GM12878 (cell line): ENCODE measurements around the gene ZNF616. TPM values are rescaled to one million over a fixed set of nuclear protein-coding genes. Genes with fewer than 3 reads are reported as not detected.

Experiments used
- ATAC-seq: fragments of 200-7000 bp; cut with Tn5 transposase; 3 replicates; pipeline ENCODE4 v1.9.1; 2020; ENCODE audit warnings: mild to moderate bottlenecking, moderate library complexity
- BruUV-seq: library from RNA; stranded (reverse); fragments of 400-500 nt; replicated peaks from 2 replicates; lab custom pipeline; 2021; lab: Mats Ljungman, UMichigan
- CTCF ChIA-PET: fragments of 300-600 bp; sonication (Branson Sonifier 250); formaldehyde crosslinking; extraction: SDS; loops from one replicate; lab custom pipeline; 2021; ENCODE audit warnings: inconsistent platforms; lab: Yijun Ruan, JAX
- POLR2A ChIA-PET: fragments of 350-600 bp; formaldehyde crosslinking; extraction: SDS; loops from one replicate; lab custom pipeline; 2021; ENCODE audit warnings: inconsistent platforms; lab: Charles Lee
- RAD21 ChIA-PET: fragments of 300-600 bp; sonication (Branson Sonifier 250); formaldehyde crosslinking; loops from one replicate; lab custom pipeline; 2023; ENCODE audit warnings: antibody characterized with exemption; ENCODE audit not compliant: unreplicated experiment; lab: Charles Lee
- SMC1A ChIA-PET: fragments of 300-600 bp; sonication (Branson Sonifier 250); formaldehyde crosslinking; loops from one replicate; lab custom pipeline; 2023; ENCODE audit not compliant: unreplicated experiment, uncharacterized antibody; lab: Charles Lee
- DNase-seq: peaks from one replicate; pipeline ENCODE4 v3.0.0-alpha.2; 2011; ENCODE audit warnings: low read depth, low spot score
- FAIRE-seq: peaks from 3 replicates; lab custom pipeline; 2011; peaks lifted over from hg19 to GRCh38; lab: Jason Lieb, UNC
- H2AFZ ChIP-seq: 2 replicates; pipeline ENCODE4 v1.6.0; 2011; ENCODE audit warnings: low read depth, low read length, control low read depth; ENCODE audit not compliant: control insufficient read depth
- H3K27ac ChIP-seq: 2 replicates; pipeline ENCODE4 v1.5.1; 2011; ENCODE audit warnings: control low read depth; ENCODE audit not compliant: control insufficient read depth, insufficient read depth
- H3K27me3 ChIP-seq, 2 experiments: replicated peaks in 1 of 2; 2 replicates each; pipeline versions ENCODE4 v1.6.0 to v1.6.1; 2011; ENCODE audit warnings: low read length in 1 of 2; ENCODE audit not compliant: control insufficient read depth in 2 of 2, insufficient read depth in 2 of 2
- H3K36me3 ChIP-seq, 2 experiments: 2 replicates each; pipeline ENCODE4 v1.5.1; 2011; ENCODE audit warnings: low read length in 1 of 2; ENCODE audit not compliant: control insufficient read depth in 2 of 2, insufficient read depth in 2 of 2
- H3K4me1 ChIP-seq: 2 replicates; pipeline ENCODE4 v1.6.1; 2011; ENCODE audit warnings: mild to moderate bottlenecking, low read length, moderate library complexity, mixed read lengths; ENCODE audit not compliant: control insufficient read depth, insufficient read depth
- H3K4me2 ChIP-seq: 2 replicates; pipeline ENCODE4 v1.6.0; 2011; ENCODE audit warnings: control low read depth; ENCODE audit not compliant: control insufficient read depth, insufficient read depth
- H3K4me3 ChIP-seq: fragments of 200-600 bp; sonication (generic); 2 replicates; pipeline ENCODE4 v1.5.1; 2016
- H3K79me2 ChIP-seq: 2 replicates; pipeline ENCODE4 v1.6.0; 2011; ENCODE audit warnings: low read length; ENCODE audit not compliant: control insufficient read depth, insufficient read depth
- H3K9ac ChIP-seq: 2 replicates; pipeline ENCODE4 v1.8.0; 2011; ENCODE audit warnings: low read length, control low read depth, mixed read lengths; ENCODE audit not compliant: control insufficient read depth, insufficient read depth
- H3K9me3 ChIP-seq: replicated peaks from 3 replicates; pipeline ENCODE4 v1.5.1; 2011; ENCODE audit warnings: mild to moderate bottlenecking, low read length; ENCODE audit not compliant: control insufficient read depth, insufficient read depth
- H4K20me1 ChIP-seq: 2 replicates; pipeline ENCODE4 v1.6.0; 2011; ENCODE audit not compliant: control insufficient read depth, insufficient read depth
- ASH2L ChIP-seq: fragments of 300-600, 200-600 bp; sonication (generic); IDR thresholded peaks from 2 replicates; pipeline ENCODE4 v1.6.1; 2017; ENCODE audit warnings: low read depth, mild to moderate bottlenecking, borderline replicate concordance
- BMI1 ChIP-seq: fragments of 450-650 bp; IDR thresholded peaks from 2 replicates; pipeline ENCODE4 v1.6.1; 2016; ENCODE audit warnings: mild to moderate bottlenecking, moderate library complexity, borderline replicate concordance
- BRCA1 ChIP-seq: IDR thresholded peaks from 2 replicates; pipeline ENCODE4 v1.6.1; 2011; ENCODE audit warnings: low read depth, low read length, improper control_type of control experiment
- CHD2 ChIP-seq: IDR thresholded peaks from 2 replicates; pipeline ENCODE4 v1.6.1; 2011; ENCODE audit warnings: low read depth, low read length, improper control_type of control experiment, borderline replicate concordance
- EED ChIP-seq: sonication (generic); IDR thresholded peaks from 2 replicates; pipeline ENCODE4 v1.6.1; 2016; ENCODE audit warnings: antibody characterized with exemption, low read depth
- EGR1 ChIP-seq, 2 experiments: IDR thresholded peaks; 1 replicate in 1 of 2; 2 replicates in 1 of 2; pipeline ENCODE4 v1.6.1; 2011 to 2012; ENCODE audit warnings: low read depth in 2 of 2, low read length in 2 of 2, borderline replicate concordance in 1 of 2, mild to moderate bottlenecking in 1 of 2, moderate library complexity in 1 of 2
- JUNB ChIP-seq: IDR thresholded peaks from 2 replicates; pipeline ENCODE4 v1.6.1; 2016; ENCODE audit warnings: antibody characterized with exemption, mild to moderate bottlenecking
- KLF5 ChIP-seq: fragments of 450-650 bp; IDR thresholded peaks from 2 replicates; pipeline ENCODE4 v1.6.1; 2014; ENCODE audit warnings: mild to moderate bottlenecking; ENCODE audit not compliant: partially characterized antibody
- MLLT1 ChIP-seq: fragments of 450-650 bp; IDR thresholded peaks from 2 replicates; pipeline ENCODE4 v1.6.1; 2016; ENCODE audit warnings: mild to moderate bottlenecking
- PAX8 ChIP-seq: fragments of 450-650 bp; IDR thresholded peaks from 2 replicates; pipeline ENCODE4 v1.6.1; 2017; ENCODE audit warnings: mild to moderate bottlenecking, moderate library complexity
- POU2F2 ChIP-seq: IDR thresholded peaks from 3 replicates; pipeline ENCODE4 v1.6.1; 2011; ENCODE audit warnings: low read depth, mild to moderate bottlenecking, low read length, borderline replicate concordance
- RFX5 ChIP-seq: IDR thresholded peaks from 2 replicates; pipeline ENCODE4 v1.6.1; 2011; ENCODE audit warnings: low read depth, low read length, improper control_type of control experiment
- SMAD5 ChIP-seq: IDR thresholded peaks from 2 replicates; pipeline ENCODE4 v1.6.1; 2016; ENCODE audit warnings: antibody characterized with exemption, low read depth
- USF1 ChIP-seq: IDR thresholded peaks from 2 replicates; pipeline ENCODE4 v1.6.1; 2011; ENCODE audit warnings: borderline replicate concordance, low read depth, mild to moderate bottlenecking, moderate library complexity, mixed read lengths, low read length; ENCODE audit not compliant: insufficient read depth; ENCODE audit errors: extremely low read length
- WGBS: methylation state at CpG from one replicate; pipeline ENCODE4 v1.1.6; 2016; ENCODE audit warnings: low lambda C conversion rate; ENCODE audit not compliant: insufficient replicate concordance, insufficient coverage; ENCODE audit errors: missing lambda C conversion rate; 5-methylcytosine and 5-hydroxymethylcytosine counted together
- in situ Hi-C: fragments of 300-500 bp; cut with MboI; formaldehyde crosslinking; loops from 9 replicates; pipeline ENCODE4 v1.14.3; 2018; ENCODE audit warnings: mixed read lengths
- intact Hi-C: fragments of 100-400 bp; cut with micrococcal nuclease; formaldehyde crosslinking; loops from one replicate; pipeline ENCODE4 v1.14.2; 2022; ENCODE audit not compliant: unreplicated experiment
- polyA plus RNA-seq, 11 experiments: library from polyadenylated mRNA; depleted of rRNA in 4 of 11; unstranded in 6 of 11; stranded (reverse) in 5 of 11; fragments of >200 nt; fragmentation: Nextera tagmentation in 4 of 11; fragmentation: Illumina TruSeq in 1 of 11; extraction: Ambion mirVana in 4 of 11; extraction: Trizol in 1 of 11; gene quantifications; 1 replicate in 1 of 11; 2 replicates in 10 of 11; pipeline versions ENCODE4 v1.2.1 to v1.2.3, GENCODE V29; 2011 to 2016; ENCODE audit warnings: inconsistent platforms in 2 of 11, missing spikeins in 2 of 11, low read depth in 1 of 11
- total RNA-seq, 4 experiments: library from RNA; depleted of rRNA in 3 of 4; stranded (reverse); fragments of >200 nt in 3 of 4; fragmentation: Illumina TruSeq in 1 of 4; extraction: Trizol in 1 of 4; gene quantifications; 2 replicates each; pipeline versions ENCODE4 v1.2.1 to v1.2.3, GENCODE V29; 2013 to 2021

ZNF616 gene
- total and polyA plus RNA-seq, 10 of the 15 experiments (the other 5 are each of a cell fraction or from before 2014, with no cell fraction given), result 1.1 to 5.9 (median 3.8) TPM

DNA sequence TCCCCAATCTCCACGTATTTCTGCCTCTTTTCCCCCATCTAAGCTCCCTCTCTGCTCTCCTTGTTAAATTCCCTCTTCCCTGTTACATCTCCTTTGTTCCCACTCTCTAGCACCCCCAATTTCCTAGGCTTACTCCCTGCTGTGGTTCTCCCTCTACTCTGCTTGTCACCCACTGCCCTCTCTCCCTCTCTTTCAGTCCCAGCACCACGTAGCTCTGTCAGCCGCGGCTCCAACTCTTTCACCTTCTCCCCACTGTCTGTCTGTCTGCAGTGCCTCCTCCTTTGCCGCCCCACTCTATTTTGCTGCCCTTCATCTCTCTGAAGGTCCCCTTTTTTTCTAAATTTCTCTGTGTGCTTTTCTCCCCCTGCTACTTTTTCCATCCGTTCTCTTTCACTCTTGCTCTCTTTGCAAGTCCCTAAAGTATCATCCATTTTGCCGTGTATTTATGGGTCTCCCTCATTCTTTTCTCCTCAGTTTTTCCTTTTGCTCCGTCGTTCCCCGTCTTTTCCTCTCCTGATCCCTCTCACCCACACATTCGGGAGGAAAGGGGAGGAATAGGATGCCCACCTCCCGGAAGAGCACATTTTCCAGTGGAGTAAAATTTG, 45.1 kb downstream of the ZNF616 start:
- H3K9me3 ChIP-seq, result peaks cover 31% of the 10 kb centered on the region
- in situ Hi-C loops, result no loop called here

More for the DNA sequence above, 45.1 kb downstream of the ZNF616 start:
- H3K79me2 ChIP-seq, result peaks cover 10% of the 10 kb centered on the region
- ChIA-PET POLR2A (no interaction called here), RAD21 (no interaction called here), SMC1A (no interaction called here), CTCF (no interaction called here)
- BruUV-seq, result no TSS peak
- no peak overlapping the region for H3K27ac ChIP-seq
- 63% methylated on average over 12 of the region's 12 CpGs for WGBS
- no peak for TF ChIP-seq KLF5
- TF ChIP-seq ASH2L, result no peak
- TF ChIP-seq EGR1 (IDR thresholded peaks at IDR 0.05; ENCODE audit: borderline replicate concordance in 1 of 2, low read depth in 2 of 2, low read length in 2 of 2), result no peak
- no peak for TF ChIP-seq RFX5
- no peak for TF ChIP-seq SMAD5
- peak; percentile 67; the same call in 1 of the 2 replicates for TF ChIP-seq MLLT1
- no peak for TF ChIP-seq CHD2
- TF ChIP-seq POU2F2, result no peak
- no peak for TF ChIP-seq BMI1
- TF ChIP-seq JUNB, result no peak
- no peak for TF ChIP-seq PAX8
- TF ChIP-seq BRCA1, result no peak
- TF ChIP-seq EED, result peak; percentile 23; the same call in 1 of the 2 replicates
- no peak for TF ChIP-seq USF1
- peak overlapping the region; percentile 52 for H3K4me2 ChIP-seq
- no peaks in the 10 kb centered on the region for H3K27me3 ChIP-seq
- intact Hi-C loops, result no loop called here
- FAIRE-seq, result no peak
- H2AFZ ChIP-seq, result no peak overlapping the region
- H3K4me1 ChIP-seq, result no peaks in the 10 kb centered on the region
- no peak for DNase-seq
- ATAC-seq, result no peak
- H3K4me3 ChIP-seq, result peak overlapping the region; percentile 94
- H3K36me3 ChIP-seq, result no peaks in the 10 kb centered on the region; a peak in 2 of 4 replicates
- H3K9ac ChIP-seq, result peak overlapping the region; percentile 83
- H4K20me1 ChIP-seq, result no peaks in the 10 kb centered on the region
